ENCODE results near the gene RFPL3. TPM values are rescaled to one million over a fixed set of nuclear protein-coding genes. Genes with fewer than 3 reads are reported as not detected.

The RFPL3 gene
- polyA plus RNA-seq, 2 of the 4 experiments (the other 2 are of a cell fraction) = not detected

DNA sequence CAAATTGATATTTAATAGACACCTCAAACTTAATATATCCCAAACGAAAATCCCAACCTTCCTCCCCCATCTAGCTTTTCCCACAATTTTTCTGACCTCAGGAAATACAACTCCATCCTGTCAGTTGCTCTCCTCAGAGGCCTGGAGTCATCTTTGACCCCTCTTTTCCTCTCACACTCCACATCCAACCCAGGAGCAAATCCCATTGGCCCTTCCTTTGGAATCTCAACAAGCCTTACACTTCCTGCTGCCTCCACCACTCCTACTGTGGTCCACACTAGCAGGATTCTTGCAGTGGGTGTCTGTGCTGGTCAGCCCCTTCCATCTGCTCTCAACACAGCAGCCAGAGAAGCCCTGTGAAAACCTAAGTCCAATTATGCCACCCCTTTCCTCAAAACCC, 39.3 kb upstream of the RFPL3 start:
- CTCF ChIA-PET = no interaction called here
- DNase-seq (ENCODE audit: low read depth in 1 of 2, low spot score in 1 of 2) (no peak), ATAC-seq (no peak), FAIRE-seq (no peak)
- Histone ChIP-seq H3K9me3 (no peaks in the 10 kb centered on the region), H3K4me1 (no peaks in the 10 kb centered on the region), H3K4me3 (no peak overlapping the region), H3K4me2 (no peak overlapping the region), H3K27ac (no peak overlapping the region)
- no peak for TF ChIP-seq TP53 (CRISPR knock-in tag; IDR thresholded peaks at IDR 0.05)
- TF ChIP-seq NFE2L2 (conservative IDR thresholded peaks at IDR 0.05; ENCODE audit: low read length) = no peak
- no peak for TF ChIP-seq EHF (CRISPR knock-in tag; IDR thresholded peaks at IDR 0.05)
- no peak for TF ChIP-seq CBX2 (IDR thresholded peaks at IDR 0.05; ENCODE audit: borderline replicate concordance, low read depth)
- TF ChIP-seq ZNF302 (CRISPR knock-in tag; IDR thresholded peaks at IDR 0.05) = no peak
- TF ChIP-seq HOXB13 (CRISPR knock-in tag; IDR thresholded peaks at IDR 0.05; ENCODE audit: low read depth) = no peak
- no peak for TF ChIP-seq MYC (IDR thresholded peaks at IDR 0.05; ENCODE audit: borderline replicate concordance, low read length)
- TF ChIP-seq SMC3 (IDR thresholded peaks at IDR 0.05) = no peak
- POLR2A ChIA-PET = no interaction called here
- WGBS (ENCODE audit: missing lambda C conversion rate) = 0% methylated on average over 1 of the region's 1 CpG

DNA sequence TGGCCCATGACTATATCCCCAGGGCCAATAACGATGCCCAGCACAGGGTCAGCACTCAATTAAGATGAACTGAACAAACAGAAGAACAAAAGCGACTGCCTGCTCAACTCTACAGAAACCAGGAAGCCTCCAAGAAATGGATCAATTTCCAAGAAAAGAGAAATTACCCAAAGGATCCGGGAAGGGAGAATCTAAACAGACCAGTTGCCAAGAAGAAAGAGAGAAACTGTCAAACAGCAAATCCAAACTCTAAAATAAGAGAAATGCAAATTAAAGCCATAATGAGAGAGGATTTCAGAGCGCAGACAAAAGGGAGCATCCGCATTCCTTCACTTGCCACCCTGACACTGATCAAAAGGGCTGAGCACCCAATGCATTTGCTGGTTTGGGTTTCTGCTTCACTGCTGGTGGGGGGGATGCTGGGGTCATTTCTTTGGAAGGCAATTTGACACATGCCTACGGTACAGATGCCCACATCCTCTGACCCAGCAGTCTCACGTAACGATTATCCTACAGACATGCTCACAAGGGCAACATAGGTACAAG, 37.7 kb upstream of the RFPL3 start:
- Histone ChIP-seq H3K4me2 (no peak overlapping the region), H3K4me1 (no peaks in the 10 kb centered on the region), H3K4me3 (no peak overlapping the region), H3K27ac (no peak overlapping the region), H3K9me3 (no peaks in the 10 kb centered on the region)
- ChIA-PET POLR2A (no interaction called here), CTCF (no interaction called here)
- TF ChIP-seq RAD21 (conservative IDR thresholded peaks at IDR 0.05 in 1 of 2, IDR thresholded peaks at IDR 0.05 in 1 of 2) = no peak
- TF ChIP-seq MYC (IDR thresholded peaks at IDR 0.05; ENCODE audit: borderline replicate concordance, low read length) = no peak
- TF ChIP-seq, protein P1, sequence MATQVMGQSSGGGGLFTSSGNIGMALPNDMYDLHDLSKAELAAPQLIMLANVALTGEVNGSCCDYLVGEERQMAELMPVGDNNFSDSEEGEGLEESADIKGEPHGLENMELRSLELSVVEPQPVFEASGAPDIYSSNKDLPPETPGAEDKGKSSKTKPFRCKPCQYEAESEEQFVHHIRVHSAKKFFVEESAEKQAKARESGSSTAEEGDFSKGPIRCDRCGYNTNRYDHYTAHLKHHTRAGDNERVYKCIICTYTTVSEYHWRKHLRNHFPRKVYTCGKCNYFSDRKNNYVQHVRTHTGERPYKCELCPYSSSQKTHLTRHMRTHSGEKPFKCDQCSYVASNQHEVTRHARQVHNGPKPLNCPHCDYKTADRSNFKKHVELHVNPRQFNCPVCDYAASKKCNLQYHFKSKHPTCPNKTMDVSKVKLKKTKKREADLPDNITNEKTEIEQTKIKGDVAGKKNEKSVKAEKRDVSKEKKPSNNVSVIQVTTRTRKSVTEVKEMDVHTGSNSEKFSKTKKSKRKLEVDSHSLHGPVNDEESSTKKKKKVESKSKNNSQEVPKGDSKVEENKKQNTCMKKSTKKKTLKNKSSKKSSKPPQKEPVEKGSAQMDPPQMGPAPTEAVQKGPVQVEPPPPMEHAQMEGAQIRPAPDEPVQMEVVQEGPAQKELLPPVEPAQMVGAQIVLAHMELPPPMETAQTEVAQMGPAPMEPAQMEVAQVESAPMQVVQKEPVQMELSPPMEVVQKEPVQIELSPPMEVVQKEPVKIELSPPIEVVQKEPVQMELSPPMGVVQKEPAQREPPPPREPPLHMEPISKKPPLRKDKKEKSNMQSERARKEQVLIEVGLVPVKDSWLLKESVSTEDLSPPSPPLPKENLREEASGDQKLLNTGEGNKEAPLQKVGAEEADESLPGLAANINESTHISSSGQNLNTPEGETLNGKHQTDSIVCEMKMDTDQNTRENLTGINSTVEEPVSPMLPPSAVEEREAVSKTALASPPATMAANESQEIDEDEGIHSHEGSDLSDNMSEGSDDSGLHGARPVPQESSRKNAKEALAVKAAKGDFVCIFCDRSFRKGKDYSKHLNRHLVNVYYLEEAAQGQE (IDR thresholded peaks at IDR 0.05) = no peak
- no peak for TF ChIP-seq POLR2A (IDR thresholded peaks at IDR 0.05; ENCODE audit: low read length)
- no peak for TF ChIP-seq HOXB13 (CRISPR knock-in tag; IDR thresholded peaks at IDR 0.05; ENCODE audit: low read depth)
- no peak for TF ChIP-seq GATA3 (IDR thresholded peaks at IDR 0.05; ENCODE audit: borderline replicate concordance)
- TF ChIP-seq CBX8 (IDR thresholded peaks at IDR 0.05) = no peak
- TF ChIP-seq, protein P2, sequence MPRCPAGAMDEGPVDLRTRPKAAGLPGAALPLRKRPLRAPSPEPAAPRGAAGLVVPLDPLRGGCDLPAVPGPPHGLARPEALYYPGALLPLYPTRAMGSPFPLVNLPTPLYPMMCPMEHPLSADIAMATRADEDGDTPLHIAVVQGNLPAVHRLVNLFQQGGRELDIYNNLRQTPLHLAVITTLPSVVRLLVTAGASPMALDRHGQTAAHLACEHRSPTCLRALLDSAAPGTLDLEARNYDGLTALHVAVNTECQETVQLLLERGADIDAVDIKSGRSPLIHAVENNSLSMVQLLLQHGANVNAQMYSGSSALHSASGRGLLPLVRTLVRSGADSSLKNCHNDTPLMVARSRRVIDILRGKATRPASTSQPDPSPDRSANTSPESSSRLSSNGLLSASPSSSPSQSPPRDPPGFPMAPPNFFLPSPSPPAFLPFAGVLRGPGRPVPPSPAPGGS (IDR thresholded peaks at IDR 0.05) = no peak
- TF ChIP-seq, protein P3, sequence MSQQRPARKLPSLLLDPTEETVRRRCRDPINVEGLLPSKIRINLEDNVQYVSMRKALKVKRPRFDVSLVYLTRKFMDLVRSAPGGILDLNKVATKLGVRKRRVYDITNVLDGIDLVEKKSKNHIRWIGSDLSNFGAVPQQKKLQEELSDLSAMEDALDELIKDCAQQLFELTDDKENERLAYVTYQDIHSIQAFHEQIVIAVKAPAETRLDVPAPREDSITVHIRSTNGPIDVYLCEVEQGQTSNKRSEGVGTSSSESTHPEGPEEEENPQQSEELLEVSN (IDR thresholded peaks at IDR 0.05; ENCODE audit: borderline replicate concordance, low read depth) = no peak
- TF ChIP-seq EP300 (IDR thresholded peaks at IDR 0.05) = no peak
- TF ChIP-seq, protein P4, sequence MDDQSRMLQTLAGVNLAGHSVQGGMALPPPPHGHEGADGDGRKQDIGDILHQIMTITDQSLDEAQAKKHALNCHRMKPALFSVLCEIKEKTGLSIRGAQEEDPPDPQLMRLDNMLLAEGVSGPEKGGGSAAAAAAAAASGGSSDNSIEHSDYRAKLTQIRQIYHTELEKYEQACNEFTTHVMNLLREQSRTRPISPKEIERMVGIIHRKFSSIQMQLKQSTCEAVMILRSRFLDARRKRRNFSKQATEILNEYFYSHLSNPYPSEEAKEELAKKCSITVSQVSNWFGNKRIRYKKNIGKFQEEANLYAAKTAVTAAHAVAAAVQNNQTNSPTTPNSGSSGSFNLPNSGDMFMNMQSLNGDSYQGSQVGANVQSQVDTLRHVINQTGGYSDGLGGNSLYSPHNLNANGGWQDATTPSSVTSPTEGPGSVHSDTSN (IDR thresholded peaks at IDR 0.05) = no peak
- TF ChIP-seq SREBF2 (IDR thresholded peaks at IDR 0.05) = no peak
- no peak for TF ChIP-seq NPAS2 (CRISPR knock-in tag; IDR thresholded peaks at IDR 0.05; ENCODE audit: borderline replicate concordance)
- TF ChIP-seq MAZ (IDR thresholded peaks at IDR 0.05; ENCODE audit: borderline replicate concordance, low read depth, low read length) = no peak
- no peak for TF ChIP-seq NFE2L2 (conservative IDR thresholded peaks at IDR 0.05; ENCODE audit: low read length)
- TF ChIP-seq CHD4 (IDR thresholded peaks at IDR 0.05; ENCODE audit: borderline replicate concordance) = no peak
- no peak for TF ChIP-seq RARB (CRISPR knock-in tag; IDR thresholded peaks at IDR 0.05)
- TF ChIP-seq, protein P5, sequence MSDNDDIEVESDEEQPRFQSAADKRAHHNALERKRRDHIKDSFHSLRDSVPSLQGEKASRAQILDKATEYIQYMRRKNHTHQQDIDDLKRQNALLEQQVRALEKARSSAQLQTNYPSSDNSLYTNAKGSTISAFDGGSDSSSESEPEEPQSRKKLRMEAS (IDR thresholded peaks at IDR 0.05) = no peak
- ATAC-seq = no peak
- 61% methylated on average over 8 of the region's 8 CpGs for WGBS (ENCODE audit: missing lambda C conversion rate)
- no peak for FAIRE-seq
- no peak for DNase-seq (ENCODE audit: low read depth in 1 of 2, low spot score in 1 of 2)
